A673 (cell line): Measurements from ENCODE around the gene TEX19.
"Not testable (repeated sequence)": the region's sequence is repeated elsewhere in the genome, so short reads cannot be mapped to it uniquely, and the experiment has no call there.

Experiments
- CTCF ChIP-seq: fragments of 300-800, 200-600 bp; sonication (generic); conservative IDR thresholded peaks from 2 replicates; pipeline ENCODE4 v1.5.1; 2017; ENCODE audit warnings: low read depth, mild to moderate bottlenecking, antibody characterized with exemption, low read length, moderate library complexity, mixed read lengths
- EZH2 ChIP-seq: fragments of 200-600 bp; sonication (generic); IDR thresholded peaks from 2 replicates; pipeline ENCODE4 v1.6.1; 2017; ENCODE audit warnings: borderline replicate concordance, low read depth, mild to moderate bottlenecking, mixed read lengths, antibody characterized with exemption, low read length; ENCODE audit not compliant: poor library complexity, severe bottlenecking

DNA sequence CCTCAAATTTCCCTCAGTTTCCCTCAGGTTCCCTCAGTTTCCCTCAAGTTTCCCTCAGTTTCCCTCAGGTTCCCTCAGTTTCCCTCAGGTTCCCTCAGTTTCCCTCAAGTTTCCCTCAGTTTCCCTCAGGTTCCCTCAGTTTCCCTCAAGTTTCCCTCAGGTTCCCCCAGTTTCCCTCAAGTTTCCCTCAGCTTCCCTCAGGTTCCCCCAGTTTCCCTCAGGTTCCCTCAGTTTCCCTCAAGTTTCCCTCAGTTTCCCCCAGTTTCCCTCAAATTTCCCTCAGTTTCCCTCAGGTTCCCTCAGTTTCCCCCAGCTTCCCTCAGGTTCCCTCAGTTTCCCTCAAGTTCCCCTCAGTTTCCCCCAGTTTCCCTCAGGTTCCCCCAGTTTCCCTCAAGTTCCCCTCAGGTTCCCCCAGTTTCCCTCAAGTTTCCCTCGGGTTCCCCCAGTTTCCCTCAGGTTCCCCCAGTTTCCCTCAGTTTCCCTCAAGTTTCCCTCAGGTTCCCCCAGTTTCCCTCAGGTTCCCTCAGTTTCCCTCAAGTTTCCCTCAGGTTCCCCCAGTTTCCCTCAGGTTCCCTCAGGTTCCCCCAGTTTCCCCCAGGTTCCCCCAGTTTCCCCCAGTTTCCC, 516 bp downstream of the TEX19 start:
- TF ChIP-seq EZH2, CTCF: not testable (repeated sequence)
